Lower leg skin (tissue), 4 donors: ENCODE results near the gene IL11. TPM values are rescaled to one million over a fixed set of nuclear protein-coding genes. Genes with fewer than 3 reads are reported as not detected.

Experiments
- DNase-seq, 2 donors: peaks; one replicate each; pipeline ENCODE4 v3.0.0-alpha.2; 2019; ENCODE audit warnings: low spot score in 2 of 2
- H3K4me3 ChIP-seq: fragments of 200-600 bp; sonication (generic); 2 replicates; pipeline ENCODE4 v1.5.1; 2017; ENCODE audit warnings: mild to moderate bottlenecking, low read depth; ENCODE audit not compliant: poor library complexity, severe bottlenecking
- POLR2A ChIP-seq, 2 donors: fragments of 450-650 bp; IDR thresholded peaks; one replicate each; pipeline ENCODE4 v1.6.1; 2016 to 2017; ENCODE audit warnings: antibody characterized with exemption in 2 of 2, mild to moderate bottlenecking in 1 of 2, moderate library complexity in 1 of 2
- WGBS, 2 donors: methylation state at CpG; one replicate each; pipeline ENCODE4 v1.1.5; 2018; 5-methylcytosine and 5-hydroxymethylcytosine counted together
- intact Hi-C: fragments of 100-400 bp; cut with DNase I; formaldehyde crosslinking; loops from one replicate; pipeline ENCODE4 v1.15.0; 2023; ENCODE audit warnings: low total_unique reads
- total RNA-seq, 4 donors: library from RNA; depleted of rRNA; stranded (reverse); fragments of >200 nt; gene quantifications; one replicate each; pipeline ENCODE4 v1.1.0, GENCODE V29; 2016
- TF ChIP-seq, protein P1 (sequence below), 3 donors: fragments of 450-650 bp; IDR thresholded peaks; one replicate each; pipeline ENCODE4 v1.5.1; 2016; ENCODE audit warnings: antibody characterized with exemption in 3 of 3, mild to moderate bottlenecking in 3 of 3, moderate library complexity in 2 of 3

Gene IL11
- total RNA-seq, 4 donors from 2014 or later, result 0.23 to 0.68 (median 0.46) TPM; not detected in 1

DNA sequence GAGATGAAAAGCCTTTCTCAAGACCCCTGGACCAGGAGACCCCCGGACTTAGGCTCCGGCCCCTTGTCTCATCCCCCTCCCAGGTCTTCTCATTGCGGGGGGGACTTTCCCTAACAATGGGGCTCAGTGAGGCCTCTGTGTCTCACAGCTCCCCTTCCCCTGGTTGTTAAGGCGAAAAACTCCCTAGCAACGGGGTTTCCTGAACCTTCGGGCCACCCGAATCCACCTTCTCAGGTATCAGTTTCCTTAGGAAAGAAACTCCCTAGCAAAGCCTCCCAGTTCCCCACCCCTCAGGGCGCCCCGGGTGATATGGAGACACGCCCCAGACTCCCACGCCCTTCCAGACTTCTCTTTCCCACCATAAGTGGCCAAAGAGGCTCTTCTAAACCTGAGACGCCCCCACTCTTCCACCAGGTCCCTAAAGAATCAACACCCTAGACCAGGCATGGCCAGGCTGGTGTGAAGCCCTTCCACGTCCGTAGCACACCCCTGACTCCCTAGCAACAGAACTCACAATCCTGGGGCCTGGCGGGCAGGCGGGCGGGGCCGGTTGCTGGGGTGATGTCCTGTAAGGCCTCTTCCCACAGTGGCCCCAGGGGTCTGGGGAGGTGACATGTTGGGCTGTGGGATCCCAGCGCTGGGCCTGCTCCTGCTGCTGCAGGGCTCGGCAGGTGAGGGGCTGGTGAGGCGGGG lies 6.1 kb upstream of the IL11 start, which contains the start of gene TMEM190:
Gene TMEM190 (plus strand): TSS at position 586 of the 693 bp plus-strand sequence. CDS start 28 bp downstream, at position 614.
- H3K4me3 ChIP-seq, result no peak within 1 kb of the TSS
- TF ChIP-seq, protein P1, sequence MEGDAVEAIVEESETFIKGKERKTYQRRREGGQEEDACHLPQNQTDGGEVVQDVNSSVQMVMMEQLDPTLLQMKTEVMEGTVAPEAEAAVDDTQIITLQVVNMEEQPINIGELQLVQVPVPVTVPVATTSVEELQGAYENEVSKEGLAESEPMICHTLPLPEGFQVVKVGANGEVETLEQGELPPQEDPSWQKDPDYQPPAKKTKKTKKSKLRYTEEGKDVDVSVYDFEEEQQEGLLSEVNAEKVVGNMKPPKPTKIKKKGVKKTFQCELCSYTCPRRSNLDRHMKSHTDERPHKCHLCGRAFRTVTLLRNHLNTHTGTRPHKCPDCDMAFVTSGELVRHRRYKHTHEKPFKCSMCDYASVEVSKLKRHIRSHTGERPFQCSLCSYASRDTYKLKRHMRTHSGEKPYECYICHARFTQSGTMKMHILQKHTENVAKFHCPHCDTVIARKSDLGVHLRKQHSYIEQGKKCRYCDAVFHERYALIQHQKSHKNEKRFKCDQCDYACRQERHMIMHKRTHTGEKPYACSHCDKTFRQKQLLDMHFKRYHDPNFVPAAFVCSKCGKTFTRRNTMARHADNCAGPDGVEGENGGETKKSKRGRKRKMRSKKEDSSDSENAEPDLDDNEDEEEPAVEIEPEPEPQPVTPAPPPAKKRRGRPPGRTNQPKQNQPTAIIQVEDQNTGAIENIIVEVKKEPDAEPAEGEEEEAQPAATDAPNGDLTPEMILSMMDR (IDR thresholded peaks at IDR 0.05), result no peak
- no peak for TF ChIP-seq POLR2A (IDR thresholded peaks at IDR 0.05)
- intact Hi-C loops, result no loop called here
- WGBS, 2 donors, result 37 to 56% methylated on average over 18 to 21 of the region's 21 CpGs
- DNase-seq, result no peak

GRCh38 chr19:55373993-55374757 lies 3.9 kb upstream of the IL11 start:
- no peak for DNase-seq
- intact Hi-C loops, result no loop called here
- H3K4me3 ChIP-seq, result no peak overlapping the region
- 16 to 25% methylated on average over 15 to 22 of the region's 31 CpGs for WGBS, 2 donors
- no peak for TF ChIP-seq POLR2A (IDR thresholded peaks at IDR 0.05)
- TF ChIP-seq, protein P1 (IDR thresholded peaks at IDR 0.05), result no peak

- no peak for TF ChIP-seq POLR2A (IDR thresholded peaks at IDR 0.05)
- TF ChIP-seq, protein P1 (IDR thresholded peaks at IDR 0.05), result no peak
- 59 to 61% methylated on average over 7 to 9 of the region's 9 CpGs for whole genome bisulfite sequencing, 2 donors
- no peak overlapping the region for H3K4me3 ChIP-seq
- intact Hi-C loops, result no loop called here
- no peak for DNase-seq
Observed at GRCh38 chr19:55373306-55373992, 3.2 kb upstream of the IL11 start.

DNA sequence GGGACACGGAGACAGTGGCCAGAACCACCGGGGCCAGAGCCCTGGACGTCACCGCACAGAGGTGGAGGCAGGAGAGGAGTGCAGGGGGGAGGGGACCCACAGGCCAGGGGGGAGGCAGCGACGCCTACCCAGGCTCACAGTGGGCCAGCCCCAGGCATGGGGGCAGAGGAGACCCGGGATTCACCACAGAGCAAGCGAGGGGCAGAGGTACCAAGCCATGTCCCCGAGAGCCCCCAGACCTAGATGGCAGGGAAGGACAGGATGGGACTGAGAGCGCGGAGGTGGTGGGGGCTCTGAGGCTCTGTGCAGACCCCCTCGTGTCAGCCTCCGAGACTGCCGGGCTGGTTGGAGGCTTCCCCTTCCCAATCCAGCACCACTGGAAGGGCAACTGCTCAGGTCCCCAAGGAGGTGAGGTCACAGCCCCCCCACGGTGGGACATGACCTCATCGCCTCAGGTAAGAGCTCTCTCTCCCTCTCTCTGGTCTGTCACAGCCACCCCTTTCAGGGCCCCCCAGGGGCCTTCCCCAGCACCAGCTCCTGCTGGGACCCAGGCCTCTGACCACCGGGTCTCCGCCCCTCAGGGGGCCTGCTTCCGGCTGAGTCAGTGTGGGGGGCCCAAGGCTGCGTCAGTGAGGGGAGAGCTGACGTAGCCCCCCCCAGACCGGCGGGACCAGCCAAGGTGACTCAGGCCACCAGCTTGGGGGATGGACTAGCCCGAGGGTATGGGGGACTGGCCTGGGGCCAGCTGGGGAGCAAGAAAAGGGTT lies 2.2 kb upstream of the IL11 start:
- no peak overlapping the region for H3K4me3 ChIP-seq
- 34% methylated on average over 23 to 24 of the region's 24 CpGs for WGBS, 2 donors
- intact Hi-C loops, result no loop called here
- DNase-seq, result no peak
- TF ChIP-seq, protein P1 (IDR thresholded peaks at IDR 0.05), result no peak
- no peak for TF ChIP-seq POLR2A (IDR thresholded peaks at IDR 0.05)

DNA sequence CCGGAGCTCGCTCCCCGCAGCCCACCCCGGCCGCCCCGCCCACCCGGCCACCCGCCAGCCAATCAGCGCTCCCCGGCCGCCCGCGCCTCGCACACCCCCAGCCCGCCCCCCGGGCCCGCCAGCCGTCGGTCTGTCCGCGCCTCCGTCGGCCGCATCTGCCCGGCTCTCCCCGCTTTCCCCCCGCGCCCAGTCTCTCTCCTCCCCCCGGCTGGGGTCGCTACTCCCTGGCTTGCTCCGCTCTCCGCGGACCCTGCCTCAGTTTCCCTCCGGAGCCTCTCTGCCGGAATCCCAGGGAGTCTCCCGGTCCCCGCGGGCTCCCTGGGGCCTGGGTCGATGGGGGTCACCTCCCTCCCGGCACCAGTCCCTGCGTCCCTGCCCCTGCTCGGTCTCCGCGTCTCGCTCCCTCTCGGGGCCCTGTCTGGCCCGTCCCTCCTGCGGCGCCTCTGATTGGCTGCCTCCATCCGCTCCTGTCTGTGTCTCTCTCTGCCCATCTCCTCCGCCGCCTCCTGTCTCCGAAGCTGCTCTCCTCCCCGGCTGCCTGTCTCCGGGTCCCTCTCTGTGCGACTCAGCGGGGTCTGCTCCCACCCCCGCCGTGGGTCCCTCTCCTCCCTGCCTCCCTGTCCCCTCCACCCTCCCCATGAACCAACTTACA lies 484 bp downstream of the IL11 start:
- intact Hi-C loops, result no loop called here
- 0 to 2% methylated on average over 29 to 32 of the region's 59 CpGs for WGBS, 2 donors
- H3K4me3 ChIP-seq, result no peak overlapping the region
- DNase-seq, result no peak
- no peak for TF ChIP-seq POLR2A (IDR thresholded peaks at IDR 0.05)
- TF ChIP-seq, protein P1 (IDR thresholded peaks at IDR 0.05), result no peak
